ENCODE measurements around the gene TSC1. TPM values are rescaled to one million over a fixed set of nuclear protein-coding genes. Genes with fewer than 3 reads are reported as not detected.

Gene TSC1
- total and polyA plus RNA-seq, 9 donors = 18.9 to 49.1 (median 40.5) TPM

DNA sequence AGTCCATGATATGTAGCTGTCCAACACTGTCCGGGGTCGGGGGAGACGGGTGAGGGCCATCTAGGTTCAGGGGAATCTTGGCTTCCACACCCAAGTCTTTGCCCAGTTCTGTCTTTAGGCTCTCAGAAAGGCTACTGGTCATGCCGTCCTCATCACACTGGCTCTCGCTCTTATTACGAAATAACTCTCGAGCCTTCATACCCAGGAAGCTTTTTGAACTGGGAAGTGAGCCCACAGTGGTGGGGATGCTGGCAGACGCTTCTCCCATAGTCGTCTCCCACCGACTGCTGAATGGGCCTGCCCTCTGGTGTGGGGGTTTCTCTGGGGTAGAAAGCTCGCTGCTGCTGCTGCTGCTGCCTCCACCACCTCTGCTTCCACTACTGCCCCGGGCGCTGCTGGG lies 48.2 kb downstream of the TSC1 start:
- intact Hi-C loops (cut with DNase I) = no loop called here

DNA sequence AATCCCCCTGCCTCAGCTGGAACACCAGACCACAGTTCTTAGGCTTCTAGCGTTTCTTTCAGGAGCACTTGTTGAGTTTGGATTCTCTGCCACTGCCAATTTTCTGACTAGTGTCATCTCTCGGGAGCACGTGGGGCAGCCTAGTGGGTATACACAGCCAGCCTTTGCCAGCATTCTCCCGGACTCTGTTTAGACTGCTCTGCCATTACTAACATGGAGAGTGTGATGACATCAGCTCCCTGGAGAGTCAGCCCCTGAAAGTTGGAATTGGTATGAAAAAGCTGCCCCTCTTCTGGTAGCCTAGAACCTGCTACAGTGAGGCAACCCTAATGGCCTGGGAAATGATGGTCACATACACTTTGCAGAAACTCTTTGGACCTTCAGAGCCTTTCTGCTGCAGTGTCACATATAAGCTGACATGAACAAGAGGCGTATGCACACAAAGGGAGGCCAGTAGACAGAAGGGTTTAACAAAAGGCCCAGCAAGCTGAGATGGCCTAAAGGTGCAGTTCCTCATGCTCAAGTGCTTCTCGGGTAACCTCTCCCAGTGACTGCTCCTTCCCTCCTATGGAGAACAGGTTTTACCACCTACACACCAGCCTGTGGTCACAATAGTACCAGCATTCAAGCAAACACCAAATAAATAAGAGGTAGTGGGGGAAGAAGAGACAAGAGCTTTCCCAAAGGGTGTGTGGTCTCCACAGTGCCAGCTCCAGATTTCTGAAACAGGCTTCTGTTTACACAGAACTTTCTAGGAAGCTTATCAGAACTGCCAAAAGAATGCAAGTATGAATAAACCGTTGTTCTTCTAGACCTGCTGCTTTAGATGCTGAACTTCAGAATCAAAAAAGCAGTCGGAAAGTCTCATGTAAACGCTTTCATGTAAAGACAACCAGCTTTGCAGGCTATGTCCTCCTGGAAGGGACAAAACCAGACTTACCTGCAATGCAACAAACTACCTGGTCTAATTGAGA lies 49.3 kb downstream of the TSC1 start:
- Histone ChIP-seq H3K4me1 (ENCODE audit: insufficient read depth) (peaks cover 2% of the 10 kb centered on the region), H3K4me3 (no peak overlapping the region), H3K9me3 (no peaks in the 10 kb centered on the region), H3K36me3 (no peaks in the 10 kb centered on the region), H3K27ac (no peak overlapping the region), H3K27me3 (no peaks in the 10 kb centered on the region)
- intact Hi-C loops (cut with DNase I) = no loop called here
- TF ChIP-seq, protein P1, sequence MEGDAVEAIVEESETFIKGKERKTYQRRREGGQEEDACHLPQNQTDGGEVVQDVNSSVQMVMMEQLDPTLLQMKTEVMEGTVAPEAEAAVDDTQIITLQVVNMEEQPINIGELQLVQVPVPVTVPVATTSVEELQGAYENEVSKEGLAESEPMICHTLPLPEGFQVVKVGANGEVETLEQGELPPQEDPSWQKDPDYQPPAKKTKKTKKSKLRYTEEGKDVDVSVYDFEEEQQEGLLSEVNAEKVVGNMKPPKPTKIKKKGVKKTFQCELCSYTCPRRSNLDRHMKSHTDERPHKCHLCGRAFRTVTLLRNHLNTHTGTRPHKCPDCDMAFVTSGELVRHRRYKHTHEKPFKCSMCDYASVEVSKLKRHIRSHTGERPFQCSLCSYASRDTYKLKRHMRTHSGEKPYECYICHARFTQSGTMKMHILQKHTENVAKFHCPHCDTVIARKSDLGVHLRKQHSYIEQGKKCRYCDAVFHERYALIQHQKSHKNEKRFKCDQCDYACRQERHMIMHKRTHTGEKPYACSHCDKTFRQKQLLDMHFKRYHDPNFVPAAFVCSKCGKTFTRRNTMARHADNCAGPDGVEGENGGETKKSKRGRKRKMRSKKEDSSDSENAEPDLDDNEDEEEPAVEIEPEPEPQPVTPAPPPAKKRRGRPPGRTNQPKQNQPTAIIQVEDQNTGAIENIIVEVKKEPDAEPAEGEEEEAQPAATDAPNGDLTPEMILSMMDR (IDR thresholded peaks at IDR 0.05) = no peak
- TF ChIP-seq EP300 (IDR thresholded peaks at IDR 0.05) = no peak
- no peak for TF ChIP-seq POLR2A (IDR thresholded peaks at IDR 0.05)
- WGBS, 3 donors = 55 to 71% (median 60%) methylated on average over 9 of the region's 9 CpGs
- no peak for DNase-seq

More for the DNA sequence above, 48.2 kb downstream of the TSC1 start:
- Histone ChIP-seq H3K4me1 (ENCODE audit: insufficient read depth) (peaks cover 2% of the 10 kb centered on the region), H3K9me3 (no peaks in the 10 kb centered on the region), H3K36me3 (no peaks in the 10 kb centered on the region), H3K4me3 (no peak overlapping the region), H3K27ac (peak overlapping the region in 1 of 2 donors; percentile 68), H3K27me3 (no peaks in the 10 kb centered on the region)
- no peak for DNase-seq
- 82 to 87% (median 84%) methylated on average over 13 of the region's 13 CpGs for WGBS, 3 donors
- TF ChIP-seq EP300 (IDR thresholded peaks at IDR 0.05) = no peak

DNA sequence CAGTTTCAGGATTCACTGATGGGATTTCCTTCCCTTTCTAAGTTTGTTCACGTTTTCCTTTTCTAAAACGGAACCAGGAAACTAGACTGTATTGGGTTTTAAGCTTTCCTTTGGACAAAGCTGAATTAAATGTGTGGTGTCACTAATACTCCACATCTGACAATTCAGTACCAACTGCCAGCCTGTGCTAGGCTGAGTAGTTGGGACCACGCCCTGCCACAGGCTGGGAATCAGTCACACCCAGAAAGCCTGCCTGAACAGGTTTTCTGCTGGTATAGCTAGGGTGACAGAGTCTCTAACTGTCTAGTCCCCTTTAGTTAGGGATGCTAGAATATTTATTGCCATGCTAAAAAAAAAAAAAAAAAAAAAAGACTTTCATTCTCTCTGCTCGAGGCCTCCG lies 50.1 kb downstream of the TSC1 start:
- H3K27ac ChIP-seq = no peak overlapping the region
- H3K9me3 ChIP-seq = no peaks in the 10 kb centered on the region
- 91 to 98% (median 93%) methylated on average over 5 of the region's 5 CpGs for WGBS, 3 donors
- no peaks in the 10 kb centered on the region for H3K36me3 ChIP-seq
- TF ChIP-seq EP300 (IDR thresholded peaks at IDR 0.05) (no peak), POLR2A (IDR thresholded peaks at IDR 0.05) (no peak)
- TF ChIP-seq, protein P1 (IDR thresholded peaks at IDR 0.05) = no peak
- intact Hi-C loops (cut with DNase I) = no loop called here
- peak in 1 of 5 donors; percentile 13 for DNase-seq
- no peak overlapping the region for H3K4me3 ChIP-seq
- H3K4me1 ChIP-seq (ENCODE audit: insufficient read depth) = peaks cover 2% of the 10 kb centered on the region
- H3K27me3 ChIP-seq = no peaks in the 10 kb centered on the region

DNA sequence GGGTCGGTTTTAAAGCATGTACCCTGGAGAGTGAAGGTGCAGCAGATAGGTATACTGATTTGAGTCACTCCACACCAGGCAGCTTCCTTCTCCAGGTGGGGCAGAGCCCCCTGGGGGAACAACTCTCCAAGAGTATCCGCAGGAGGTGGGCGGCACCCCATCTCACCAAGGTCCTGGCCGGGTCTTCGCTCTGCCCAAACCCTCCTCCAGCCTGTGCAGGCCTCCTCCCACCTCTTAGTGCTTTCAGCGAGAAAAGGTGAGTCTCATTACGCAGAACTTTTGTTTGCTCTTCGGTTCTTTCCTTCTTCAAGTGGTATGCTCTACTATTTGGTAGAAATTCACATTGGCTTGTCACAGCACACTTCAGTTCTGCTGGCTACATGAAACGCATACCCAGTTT lies 52.0 kb downstream of the TSC1 start:
- H3K36me3 ChIP-seq = no peaks in the 10 kb centered on the region
- intact Hi-C loops (cut with DNase I) = no loop called here
- no peaks in the 10 kb centered on the region for H3K27me3 ChIP-seq

More for the DNA sequence above, 52.0 kb downstream of the TSC1 start:
- H3K9me3 ChIP-seq = no peaks in the 10 kb centered on the region
- 59 to 70% (median 62%) methylated on average over 9 of the region's 9 CpGs for WGBS, 3 donors
- peaks cover 2% of the 10 kb centered on the region for H3K4me1 ChIP-seq (ENCODE audit: insufficient read depth)
- DNase-seq = peak in 1 of 5 donors; percentile 16
- no peak overlapping the region for H3K4me3 ChIP-seq
- no peak overlapping the region for H3K27ac ChIP-seq
- TF ChIP-seq POLR2A (IDR thresholded peaks at IDR 0.05) (no peak), EP300 (IDR thresholded peaks at IDR 0.05) (no peak)
- TF ChIP-seq, protein P1 (IDR thresholded peaks at IDR 0.05) = no peak
